Measurements from ENCODE around the gene FGF2. TPM values are rescaled to one million over a fixed set of nuclear protein-coding genes. Genes with fewer than 3 reads are reported as not detected.

FGF2 gene
- total RNA-seq, 1 experiment from 2014 or later, result 13.0 TPM

DNA sequence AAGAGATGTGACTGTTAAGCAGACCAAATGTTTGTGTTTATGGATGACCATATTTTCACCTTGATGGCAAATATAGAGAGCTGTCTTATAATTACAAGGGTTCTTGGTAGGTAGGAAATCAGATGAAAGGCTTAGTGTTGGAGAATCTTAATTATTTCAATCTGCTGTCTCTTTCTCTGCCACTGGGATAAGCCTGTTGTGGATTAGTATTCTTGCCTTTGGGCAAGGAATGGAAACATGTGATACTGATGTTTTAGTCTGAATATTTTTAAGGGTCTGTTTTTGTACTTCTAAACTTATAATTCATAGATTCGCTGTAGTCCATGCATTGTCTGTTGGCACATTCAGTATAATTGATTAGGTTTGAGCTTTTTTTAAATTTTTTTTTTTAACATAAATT lies 119.5 kb downstream of the FGF2 start:
- Histone ChIP-seq H3K27ac (ENCODE audit: low read depth, low read length, poor library complexity, severe bottlenecking) (no peak overlapping the region), H3K4me1 (ENCODE audit: insufficient read depth, low read length, poor library complexity, severe bottlenecking) (no peaks in the 10 kb centered on the region), H3K36me3 (ENCODE audit: insufficient read depth, low read length, poor library complexity, severe bottlenecking) (peaks cover 39% of the 10 kb centered on the region), H3K4me3 (ENCODE audit: low read depth, low read length, poor library complexity, severe bottlenecking) (no peak overlapping the region), H3K9me3 (ENCODE audit: low read depth, low read length, poor library complexity, severe bottlenecking) (no peaks in the 10 kb centered on the region), H3K27me3 (replicated peaks; ENCODE audit: insufficient read depth, low read depth, low read length, poor library complexity) (no peaks in the 10 kb centered on the region)
- TF ChIP-seq, protein P1, sequence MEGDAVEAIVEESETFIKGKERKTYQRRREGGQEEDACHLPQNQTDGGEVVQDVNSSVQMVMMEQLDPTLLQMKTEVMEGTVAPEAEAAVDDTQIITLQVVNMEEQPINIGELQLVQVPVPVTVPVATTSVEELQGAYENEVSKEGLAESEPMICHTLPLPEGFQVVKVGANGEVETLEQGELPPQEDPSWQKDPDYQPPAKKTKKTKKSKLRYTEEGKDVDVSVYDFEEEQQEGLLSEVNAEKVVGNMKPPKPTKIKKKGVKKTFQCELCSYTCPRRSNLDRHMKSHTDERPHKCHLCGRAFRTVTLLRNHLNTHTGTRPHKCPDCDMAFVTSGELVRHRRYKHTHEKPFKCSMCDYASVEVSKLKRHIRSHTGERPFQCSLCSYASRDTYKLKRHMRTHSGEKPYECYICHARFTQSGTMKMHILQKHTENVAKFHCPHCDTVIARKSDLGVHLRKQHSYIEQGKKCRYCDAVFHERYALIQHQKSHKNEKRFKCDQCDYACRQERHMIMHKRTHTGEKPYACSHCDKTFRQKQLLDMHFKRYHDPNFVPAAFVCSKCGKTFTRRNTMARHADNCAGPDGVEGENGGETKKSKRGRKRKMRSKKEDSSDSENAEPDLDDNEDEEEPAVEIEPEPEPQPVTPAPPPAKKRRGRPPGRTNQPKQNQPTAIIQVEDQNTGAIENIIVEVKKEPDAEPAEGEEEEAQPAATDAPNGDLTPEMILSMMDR (conservative IDR thresholded peaks at IDR 0.05; ENCODE audit: low read depth, low read length), result no peak
- TF ChIP-seq EZH2 (IDR thresholded peaks at IDR 0.05; ENCODE audit: borderline replicate concordance, low read depth, low read length, poor library complexity, severe bottlenecking), result no peak
- no peak for DNase-seq (ENCODE audit: low spot score)
- ChIA-PET POLR2A (ENCODE audit: low non-redundant PET) (no interaction called here), CTCF (no interaction called here)
- BruUV-seq (replicated peaks), result no TSS peak
- intact Hi-C loops (cut with micrococcal nuclease; ENCODE audit: unreplicated experiment), result no loop called here

Other genes starting within 250 kb of the FGF2 start
- gene IL21, start 205.8 kb upstream of the FGF2 start, total RNA-seq (2021), result not detected in 2 replicates
- gene BBS12, start 94.1 kb upstream of the FGF2 start, total RNA-seq (2021), result 1.9 and 2.6 TPM in 2 replicates
- gene NUDT6, start 95.8 kb downstream of the FGF2 start, total RNA-seq (2021), result 6.1 and 7.3 TPM in 2 replicates